Glomerular visceral epithelial cell (primary cell): ENCODE measurements around the gene PHF1.
A peak's percentile ranks its signal among the peaks of the same experiment; 100 is the strongest.
"Not testable (repeated sequence)": the region's sequence is repeated elsewhere in the genome, so short reads cannot be mapped to it uniquely, and the experiment has no call there.

Source experiments
- DNase-seq: peaks from one replicate; pipeline ENCODE4 v3.0.0-alpha.2; 2016; ENCODE audit errors: extremely low spot score

Gene PHF1

DNA sequence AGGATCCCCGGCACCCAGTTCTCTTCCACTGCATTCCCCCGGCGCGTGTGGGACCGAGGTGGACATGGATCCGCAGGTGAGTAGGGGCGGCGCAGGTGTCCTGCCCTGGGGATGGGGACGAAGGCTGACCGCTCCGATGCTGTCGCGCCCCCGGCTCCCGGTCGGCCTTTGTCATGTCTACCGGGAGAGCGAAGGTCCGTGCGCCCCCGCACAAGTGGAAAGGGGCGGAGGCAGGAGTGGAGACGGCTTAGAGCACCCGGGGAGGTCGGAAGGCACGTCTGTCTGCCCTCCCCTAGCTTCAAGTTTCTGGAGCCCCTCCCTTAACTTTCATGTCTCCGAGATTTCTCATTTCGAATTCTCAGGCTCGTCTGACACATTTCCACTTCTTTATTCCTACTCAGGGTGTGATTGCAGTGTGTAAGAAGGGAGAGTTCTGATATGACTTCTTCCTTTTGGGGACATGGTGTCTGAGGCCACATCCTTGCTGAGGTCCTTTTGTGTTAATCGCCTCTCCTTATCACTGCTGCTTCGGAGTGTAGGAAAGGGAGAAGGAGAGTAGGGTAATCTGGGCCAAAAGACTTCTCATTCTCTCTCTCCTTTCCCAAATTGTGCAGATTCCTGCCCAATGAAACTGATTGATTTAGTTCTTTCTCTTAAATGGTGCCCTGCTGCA, 18.8 kb upstream of the PHF1 start:
- peak; percentile 43 for DNase-seq

DNA sequence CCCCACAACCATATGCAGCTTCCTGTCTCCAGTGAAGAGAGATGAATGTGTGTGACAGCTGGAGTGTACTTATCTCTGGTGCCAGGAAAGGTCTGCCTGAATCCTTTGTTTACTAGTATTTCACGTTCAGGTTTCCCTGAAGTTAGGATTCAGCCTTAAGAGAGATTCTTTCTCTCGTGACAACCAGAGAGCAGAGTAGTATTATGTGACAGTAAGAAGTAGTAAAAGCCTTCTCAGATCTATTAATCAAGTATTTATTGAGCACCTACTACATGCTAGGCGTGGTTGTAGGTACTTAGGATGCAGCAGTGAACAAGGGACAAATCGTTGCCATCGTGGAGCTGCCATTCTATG, 18.2 kb upstream of the PHF1 start:
- no peak for DNase-seq

DNA sequence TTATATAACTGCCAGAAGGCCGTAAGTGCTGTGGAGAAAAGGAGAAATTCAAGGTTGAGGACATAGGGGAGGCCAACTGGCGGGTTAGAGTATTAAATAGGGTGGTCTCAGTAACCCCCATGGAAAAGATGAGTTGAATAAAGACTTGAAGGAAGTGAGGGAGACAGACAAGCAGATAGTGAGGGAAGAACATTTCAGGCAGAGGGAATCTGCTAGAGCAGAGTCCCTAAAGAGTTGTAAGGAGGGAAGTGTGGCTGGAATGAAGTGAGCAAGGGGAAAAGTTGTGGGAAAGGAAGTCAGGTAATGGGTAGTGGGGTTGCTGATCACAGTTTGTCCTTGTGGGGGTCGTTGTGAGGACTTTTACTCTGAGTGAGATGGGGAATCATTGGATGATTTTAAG, 17.8 kb upstream of the PHF1 start:
- no peak for DNase-seq

DNA sequence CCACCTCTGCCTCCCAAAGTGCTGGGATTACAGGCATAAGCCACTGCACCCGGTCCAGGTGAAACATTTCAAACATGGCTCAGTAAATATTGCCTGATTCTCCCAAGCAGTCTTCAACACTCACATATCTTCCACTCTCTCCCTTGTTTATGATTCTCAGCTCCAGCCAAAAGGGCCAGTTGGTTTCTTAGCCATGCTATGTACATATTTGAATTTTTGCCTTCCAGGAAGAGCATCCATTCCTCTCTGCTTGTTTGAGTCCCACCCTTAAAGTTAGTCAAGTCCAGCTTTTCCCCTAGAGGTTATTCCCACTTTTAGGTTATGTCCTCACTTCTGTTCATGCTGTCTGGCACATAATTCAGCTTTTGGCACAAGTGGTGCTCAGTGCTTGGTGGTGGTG, 13.3 kb upstream of the PHF1 start:
- DNase-seq: no peak

DNA sequence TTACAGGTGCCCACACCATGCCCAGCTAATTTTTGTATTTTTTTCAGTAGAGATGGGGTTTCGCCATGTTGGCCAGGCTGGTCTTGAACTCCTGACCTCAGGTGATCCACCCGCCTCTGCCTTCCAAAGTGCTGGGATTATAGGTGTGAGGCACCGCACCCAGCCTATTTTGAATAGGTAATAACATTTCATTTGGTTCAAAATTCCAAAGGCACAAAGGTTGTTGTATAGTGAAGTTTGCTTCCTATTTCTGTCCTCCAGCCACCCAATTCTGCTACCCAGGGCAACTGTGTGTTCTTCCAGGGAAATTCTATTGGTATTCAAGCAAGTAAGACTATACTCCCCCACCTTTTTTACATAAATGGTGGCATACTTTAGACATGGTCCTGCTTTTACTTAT, 12.2 kb upstream of the PHF1 start:
- not testable (repeated sequence) for DNase-seq

DNA sequence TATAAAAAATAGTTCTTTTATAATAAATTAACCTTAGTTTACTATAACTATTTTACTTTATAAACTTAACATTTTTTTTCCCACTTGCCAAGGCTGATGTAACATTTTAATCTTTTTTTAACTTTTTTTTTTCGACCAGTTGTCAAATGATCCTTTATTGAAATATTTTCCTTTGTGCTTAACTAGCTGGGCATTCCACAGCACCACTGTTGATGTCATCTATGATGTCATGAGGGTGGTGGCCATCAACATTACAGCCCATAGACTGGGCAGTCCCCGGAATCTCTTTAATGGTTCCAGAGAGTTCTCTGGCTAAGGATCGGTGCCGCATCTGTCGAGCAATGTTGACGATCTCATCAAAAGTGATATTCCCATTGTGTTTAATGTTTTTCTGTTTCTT, 10.9 kb upstream of the PHF1 start:
- not testable (repeated sequence) for DNase-seq

DNA sequence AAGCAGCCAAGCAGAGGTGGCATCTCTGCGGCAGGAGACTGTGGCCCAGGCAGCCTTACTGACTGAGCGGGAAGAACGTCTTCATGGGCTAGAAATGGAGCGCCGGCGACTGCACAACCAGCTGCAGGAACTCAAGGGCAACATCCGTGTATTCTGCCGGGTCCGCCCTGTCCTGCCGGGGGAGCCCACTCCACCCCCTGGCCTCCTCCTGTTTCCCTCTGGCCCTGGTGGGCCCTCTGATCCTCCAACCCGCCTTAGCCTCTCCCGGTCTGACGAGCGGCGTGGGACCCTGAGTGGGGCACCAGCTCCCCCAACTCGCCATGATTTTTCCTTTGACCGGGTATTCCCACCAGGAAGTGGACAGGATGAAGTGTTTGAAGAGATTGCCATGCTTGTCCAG, 5.9 kb upstream of the PHF1 start:
- DNase-seq: no peak

DNA sequence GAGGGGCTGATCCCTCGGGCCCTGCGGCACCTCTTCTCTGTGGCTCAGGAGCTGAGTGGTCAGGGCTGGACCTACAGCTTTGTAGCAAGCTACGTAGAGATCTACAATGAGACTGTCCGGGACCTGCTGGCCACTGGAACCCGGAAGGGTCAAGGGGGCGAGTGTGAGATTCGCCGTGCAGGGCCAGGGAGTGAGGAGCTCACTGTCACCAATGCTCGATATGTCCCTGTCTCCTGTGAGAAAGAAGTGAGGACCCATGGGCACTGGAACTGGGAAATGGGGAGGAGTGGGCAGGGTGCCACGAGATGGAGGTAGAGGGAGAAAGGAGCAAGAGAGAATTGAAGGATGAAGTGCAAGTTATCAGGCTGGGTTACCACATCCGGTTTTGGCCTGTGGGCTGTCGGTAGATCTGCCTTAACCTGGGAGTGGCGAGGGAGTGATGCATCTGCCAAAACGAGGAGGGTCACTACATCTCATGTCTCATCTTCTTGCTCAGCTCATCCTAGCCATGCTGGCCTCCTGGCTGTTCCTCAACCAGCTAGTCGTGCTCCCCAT, 5.4 kb upstream of the PHF1 start:
- no peak for DNase-seq

DNA sequence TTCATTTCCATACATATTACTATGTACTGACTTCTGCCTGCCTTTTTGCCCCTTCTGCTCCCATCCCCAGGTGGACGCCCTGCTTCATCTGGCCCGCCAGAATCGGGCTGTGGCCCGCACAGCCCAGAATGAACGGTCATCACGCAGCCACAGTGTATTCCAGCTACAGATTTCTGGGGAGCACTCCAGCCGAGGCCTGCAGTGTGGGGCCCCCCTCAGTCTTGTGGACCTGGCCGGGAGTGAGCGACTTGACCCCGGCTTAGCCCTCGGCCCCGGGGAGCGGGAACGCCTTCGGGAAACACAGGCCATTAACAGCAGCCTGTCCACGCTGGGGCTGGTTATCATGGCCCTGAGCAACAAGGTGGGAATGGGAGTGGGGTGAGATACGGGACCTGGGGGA, 4.7 kb upstream of the PHF1 start:
- no peak for DNase-seq

DNA sequence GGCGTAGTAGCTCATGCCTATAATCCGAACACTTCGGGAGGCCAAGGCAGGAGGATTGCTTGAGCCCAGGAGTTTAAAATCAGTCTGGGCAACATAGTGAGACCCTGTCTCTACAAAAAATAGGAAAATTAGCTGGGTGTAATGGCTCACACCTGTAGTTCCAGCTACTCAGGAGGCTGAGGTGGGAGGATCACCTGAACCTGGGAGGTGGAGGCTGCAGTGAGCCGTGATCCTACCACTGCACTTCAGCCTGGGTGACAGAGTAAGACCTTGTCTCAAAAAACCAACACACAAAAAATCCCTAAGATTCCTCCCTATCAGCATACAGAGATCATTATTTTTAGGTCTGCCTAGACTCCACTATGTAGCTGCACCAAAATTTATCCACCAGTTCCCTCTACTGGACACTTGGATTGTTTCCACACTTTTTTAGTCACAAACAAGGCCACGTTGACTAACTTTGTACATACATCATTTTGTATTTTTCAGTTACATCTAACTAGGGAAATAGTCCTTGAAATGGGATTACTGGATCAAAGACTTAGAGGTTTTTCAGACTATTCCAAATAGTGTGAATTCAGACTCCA, 3.6 kb upstream of the PHF1 start:
- DNase-seq: peak; percentile 34

DNA sequence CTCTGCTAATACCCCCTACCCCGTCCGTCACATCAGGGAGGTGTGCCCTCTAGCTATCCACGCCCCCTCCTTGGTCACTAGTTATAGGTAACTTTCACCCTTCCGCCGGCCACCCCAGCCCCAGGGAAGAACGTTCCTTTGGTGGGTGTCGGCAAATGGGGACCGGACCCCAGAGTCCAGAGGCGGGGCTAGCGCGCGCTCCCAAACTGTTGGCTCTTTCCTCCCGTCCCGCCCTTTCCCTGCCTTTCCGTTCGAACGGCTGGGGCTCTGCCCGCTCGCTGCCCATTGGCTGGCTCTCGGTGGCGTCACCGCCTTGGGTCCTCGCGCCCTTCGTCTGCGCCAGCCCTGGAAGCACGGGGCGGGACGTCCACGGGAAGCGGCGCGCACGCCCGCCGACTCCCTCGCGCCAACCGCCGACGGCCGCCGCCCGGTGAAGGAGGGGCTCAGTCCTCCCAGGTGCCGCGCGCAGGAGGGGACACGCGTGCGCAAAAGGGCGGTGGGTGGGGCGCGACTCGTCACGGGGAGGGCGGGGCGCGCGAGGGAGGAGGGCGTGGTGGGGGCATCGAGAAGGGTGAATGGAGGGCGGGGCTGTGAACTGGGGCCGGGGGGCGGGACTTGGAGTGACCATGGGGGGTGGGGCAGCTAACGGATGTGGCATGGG, 634 bp upstream of the PHF1 start:
- DNase-seq: peak; percentile 99

DNA sequence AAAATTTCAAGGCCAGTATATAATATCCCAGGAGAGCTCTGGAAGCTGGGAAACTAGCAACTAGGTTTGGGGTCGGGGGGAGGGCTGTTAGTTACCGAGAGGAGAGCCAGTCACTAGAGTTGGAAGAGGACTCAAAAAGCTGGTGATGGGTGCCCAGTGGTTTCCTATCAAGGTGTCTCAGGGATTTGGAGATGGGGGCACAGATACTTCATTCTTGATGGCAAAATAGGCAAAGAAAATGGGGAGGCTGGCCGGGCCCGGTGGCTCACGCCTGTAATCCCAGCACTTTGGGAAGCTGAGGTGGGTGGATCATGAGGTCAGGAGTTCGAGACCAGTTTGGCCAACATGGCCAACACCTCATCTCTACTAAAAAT, 805 bp downstream of the PHF1 start:
- DNase-seq: no peak

DNA sequence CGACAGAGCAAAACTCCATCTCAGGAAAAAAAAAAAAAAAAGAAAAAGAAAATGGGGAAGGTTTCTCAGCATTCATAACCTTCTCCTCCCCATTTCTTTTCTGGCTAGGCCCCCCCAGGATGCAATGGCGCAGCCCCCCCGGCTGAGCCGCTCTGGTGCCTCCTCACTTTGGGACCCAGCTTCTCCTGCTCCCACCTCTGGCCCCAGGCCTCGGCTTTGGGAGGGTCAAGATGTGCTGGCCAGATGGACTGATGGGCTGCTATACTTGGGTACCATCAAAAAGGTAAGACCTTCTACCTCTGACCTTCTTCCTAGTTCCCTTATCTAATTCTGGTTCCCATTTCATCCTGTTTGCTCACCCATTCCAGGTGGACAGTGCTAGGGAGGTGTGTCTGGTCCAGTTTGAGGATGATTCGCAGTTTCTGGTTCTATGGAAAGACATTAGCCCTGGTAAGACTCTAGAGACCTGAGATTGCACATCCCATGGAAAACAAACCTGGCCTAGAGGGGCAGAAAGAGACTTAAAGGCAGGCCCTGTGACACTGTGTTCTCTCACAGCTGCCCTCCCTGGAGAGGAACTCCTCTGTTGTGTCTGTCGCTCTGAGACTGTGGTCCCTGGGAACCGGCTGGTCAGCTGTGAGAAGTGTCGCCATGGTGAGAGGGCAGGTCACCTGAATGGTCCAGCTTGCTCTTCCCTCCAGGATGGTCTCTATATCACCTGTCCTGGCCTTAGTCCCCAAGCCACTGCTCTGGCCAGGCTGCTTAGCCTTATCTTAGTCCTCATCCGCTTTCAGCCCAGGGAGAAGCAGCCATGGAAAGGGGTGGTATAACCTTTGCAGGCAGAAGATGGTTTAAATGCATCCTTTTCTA, 1.6 kb downstream of the PHF1 start:
- DNase-seq: no peak

DNA sequence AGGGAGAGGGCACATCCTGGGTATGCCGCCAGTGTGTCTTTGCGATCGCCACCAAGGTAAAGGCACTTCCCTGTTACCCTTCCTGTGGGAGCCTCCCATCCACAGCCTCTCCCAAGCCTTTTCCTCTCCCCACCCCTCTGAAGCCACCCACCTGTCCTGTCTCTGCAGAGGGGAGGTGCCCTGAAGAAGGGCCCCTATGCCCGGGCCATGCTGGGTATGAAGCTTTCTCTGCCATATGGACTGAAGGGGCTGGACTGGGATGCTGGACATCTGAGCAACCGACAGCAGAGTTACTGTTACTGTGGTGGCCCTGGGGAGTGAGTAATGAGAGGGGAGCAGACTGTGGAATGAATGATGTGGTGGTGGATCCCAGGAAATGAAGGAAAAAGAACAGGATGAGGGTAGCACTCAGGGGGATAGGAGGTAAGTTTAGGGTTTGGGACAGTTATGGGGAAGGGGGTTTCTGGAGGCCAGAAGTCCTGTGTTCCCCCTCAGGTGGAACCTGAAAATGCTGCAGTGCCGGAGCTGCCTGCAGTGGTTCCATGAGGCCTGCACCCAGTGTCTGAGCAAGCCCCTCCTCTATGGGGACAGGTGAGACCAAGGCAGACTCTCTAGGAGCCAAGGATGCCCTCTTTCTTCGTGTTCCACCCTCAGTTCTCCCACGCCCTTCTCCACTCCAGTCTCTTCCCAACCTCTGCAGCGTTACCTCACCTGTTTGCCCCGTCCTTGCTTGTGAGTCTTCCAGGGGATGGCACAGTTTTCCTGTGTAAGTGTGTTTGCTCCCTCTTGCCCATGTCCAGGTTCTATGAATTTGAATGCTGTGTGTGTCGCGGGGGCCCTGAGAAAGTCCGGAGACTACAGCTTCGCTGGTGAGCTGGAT, 2.7 kb downstream of the PHF1 start:
- DNase-seq: no peak

DNA sequence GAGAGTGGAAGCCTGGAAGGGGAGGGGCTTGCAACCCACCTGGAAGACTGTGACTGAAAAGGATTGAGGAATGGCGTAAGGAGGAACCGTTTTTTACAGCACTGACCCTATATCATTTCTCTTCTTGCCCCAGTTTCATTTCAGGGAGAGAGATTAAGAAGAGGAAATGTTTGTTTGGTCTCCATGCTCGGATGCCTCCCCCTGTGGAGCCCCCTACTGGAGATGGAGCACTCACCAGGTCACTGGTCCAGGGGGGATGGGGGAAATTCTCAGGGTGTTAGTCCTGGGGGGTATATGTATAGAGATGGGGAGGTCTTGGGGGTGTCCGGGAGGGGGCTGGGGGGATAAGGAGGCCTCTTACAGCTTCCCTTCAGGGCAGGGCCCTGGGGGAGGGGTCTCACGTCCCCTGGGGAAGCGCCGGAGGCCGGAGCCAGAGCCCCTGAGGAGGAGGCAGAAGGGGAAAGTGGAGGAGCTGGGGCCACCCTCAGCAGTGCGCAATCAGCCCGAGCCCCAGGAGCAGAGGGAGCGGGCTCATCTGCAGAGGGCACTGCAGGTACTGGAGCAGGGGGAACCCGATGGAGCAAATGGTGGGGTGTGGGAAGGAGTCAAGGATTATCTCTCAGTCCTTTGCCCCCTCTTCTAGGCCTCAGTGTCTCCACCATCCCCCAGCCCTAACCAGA, 3.9 kb downstream of the PHF1 start:
- no peak for DNase-seq

DNA sequence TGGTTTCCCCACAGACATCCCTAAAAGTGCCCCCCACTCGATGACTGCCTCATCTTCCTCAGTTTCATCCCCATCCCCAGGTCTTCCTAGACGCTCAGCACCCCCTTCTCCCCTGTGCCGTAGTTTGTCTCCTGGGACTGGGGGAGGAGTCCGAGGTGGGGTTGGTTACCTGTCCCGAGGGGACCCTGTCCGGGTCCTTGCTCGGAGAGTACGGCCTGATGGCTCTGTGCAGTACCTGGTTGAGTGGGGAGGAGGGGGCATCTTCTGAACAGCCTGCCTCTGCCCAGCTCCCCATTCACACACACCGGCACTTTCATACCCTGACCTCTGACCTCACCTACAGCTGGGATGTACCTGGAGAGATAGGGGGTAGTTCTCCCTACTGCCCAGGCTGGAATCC, 5.0 kb downstream of the PHF1 start:
- no peak for DNase-seq

DNA sequence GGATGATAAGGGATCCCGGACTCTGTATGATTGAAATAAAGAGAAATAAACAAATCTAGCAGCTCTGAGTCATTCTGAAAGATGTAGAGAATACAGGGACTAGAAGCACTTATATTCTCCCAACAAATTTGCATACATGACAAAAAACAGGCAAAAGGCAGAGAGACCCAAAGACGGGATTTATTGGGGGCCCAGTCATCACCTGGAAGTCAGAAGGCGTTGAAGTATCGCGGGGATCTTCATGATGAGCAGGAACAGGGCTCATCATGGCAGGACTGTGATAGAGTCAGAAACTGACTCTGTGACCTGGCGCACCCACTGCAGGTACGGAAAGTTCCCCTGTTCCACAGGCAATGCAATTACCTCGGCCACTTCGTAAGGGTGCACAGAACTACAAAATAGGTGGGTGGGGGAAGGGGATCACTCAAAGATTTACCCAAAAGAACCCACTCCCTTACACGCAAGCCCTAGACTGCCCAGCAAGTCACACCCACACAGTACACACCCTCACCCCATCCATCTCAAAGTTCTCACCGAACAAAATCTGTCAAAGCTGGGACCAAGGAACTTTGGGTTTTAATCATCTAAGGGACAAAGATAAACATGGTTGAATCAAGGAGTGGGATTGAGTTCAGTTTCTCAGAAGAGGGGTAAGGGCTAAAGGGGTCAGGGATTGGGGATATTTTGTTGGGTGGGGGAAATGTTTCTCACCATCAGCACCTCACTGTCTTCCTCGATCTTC, 5.7 kb downstream of the PHF1 start:
- no peak for DNase-seq

DNA sequence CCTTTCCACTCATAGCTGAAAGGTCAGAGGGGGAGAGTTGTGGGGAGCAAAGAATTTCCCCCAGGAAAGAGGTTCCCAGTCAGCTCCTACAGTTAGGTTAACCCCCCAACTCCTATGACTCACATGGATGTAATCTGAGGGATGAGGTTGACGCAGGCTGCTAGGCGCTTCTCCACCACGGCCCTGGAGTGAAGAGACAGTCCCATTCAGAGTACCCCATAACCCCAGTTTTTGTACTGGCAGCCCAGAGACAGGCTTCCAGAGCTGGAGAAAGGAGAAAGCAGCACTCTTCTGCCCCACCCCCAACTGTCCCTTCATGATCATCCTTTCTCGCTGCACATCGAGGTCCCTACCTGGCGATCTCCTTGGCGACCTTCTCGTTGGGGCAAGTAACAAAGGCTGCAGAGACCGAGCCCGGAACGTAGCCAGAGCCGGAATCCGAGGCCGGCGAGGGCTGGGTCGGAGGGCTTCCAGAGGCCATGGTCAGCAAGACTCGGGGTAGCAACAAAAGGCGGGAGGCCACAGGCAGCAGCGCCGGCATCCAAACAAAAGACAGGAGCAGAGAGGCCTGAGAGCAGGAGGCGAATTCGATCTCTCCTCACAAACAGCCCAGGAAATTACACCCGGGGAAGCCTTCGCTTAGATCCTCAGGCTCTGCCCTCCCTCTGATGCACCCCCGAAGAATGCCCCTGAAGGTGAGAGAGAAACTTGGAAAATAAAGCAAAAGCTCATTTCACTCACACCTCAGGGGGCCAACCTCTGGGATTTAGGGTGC, 6.5 kb downstream of the PHF1 start:
- DNase-seq: peak; percentile 70
